ENCODE data around the gene SLC38A1. TPM values are rescaled to one million over a fixed set of nuclear protein-coding genes. Genes with fewer than 3 reads are reported as not detected.

SLC38A1 gene
- total RNA-seq, 1 donor from 2014 or later = 181 TPM

DNA sequence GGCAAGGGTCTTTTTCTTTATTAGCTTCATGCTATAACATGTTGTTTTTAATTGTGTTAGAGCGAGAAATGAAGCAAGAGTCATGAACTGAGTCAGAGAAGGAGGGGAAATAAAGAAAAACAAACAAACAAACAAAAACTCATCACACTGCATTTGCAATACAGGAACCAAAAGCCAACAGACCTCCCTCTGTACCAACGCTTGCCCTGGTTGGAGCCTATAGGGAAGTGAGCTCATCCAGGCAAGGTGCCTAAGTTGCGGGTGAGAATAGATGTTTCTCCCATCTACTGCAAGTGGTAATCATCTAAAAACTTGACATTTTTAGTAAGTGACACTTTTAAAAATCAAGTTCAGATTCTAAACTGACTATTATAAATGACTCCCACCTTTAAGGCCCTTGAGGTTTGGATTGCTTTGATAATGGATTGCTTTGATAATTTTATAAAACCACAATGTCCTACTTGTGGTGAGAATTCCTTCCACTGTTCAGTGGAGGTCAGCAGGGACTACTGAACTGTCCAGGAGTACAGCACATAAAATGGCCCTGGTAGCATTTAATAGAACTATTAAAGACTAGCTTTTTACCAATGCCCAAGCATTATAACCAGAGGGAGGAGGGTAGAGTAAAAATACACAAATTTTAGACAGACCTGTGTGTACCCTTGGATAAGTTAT, 31.3 kb downstream of the SLC38A1 start:
- peaks cover 37% of the 10 kb centered on the region for H3K4me1 Mint-ChIP-seq
- no peak overlapping the region for H3K4me3 Mint-ChIP-seq
- H3K9me3 Mint-ChIP-seq = peaks cover 5% of the 10 kb centered on the region
- no peak for DNase-seq
- H3K27ac Mint-ChIP-seq = no peak overlapping the region
- H3K36me3 Mint-ChIP-seq (ENCODE audit: low read depth) = peaks cover 82% of the 10 kb centered on the region
- intact Hi-C loops (cut with micrococcal nuclease) = no loop called here
- H3K27me3 Mint-ChIP-seq = no peaks in the 10 kb centered on the region

DNA sequence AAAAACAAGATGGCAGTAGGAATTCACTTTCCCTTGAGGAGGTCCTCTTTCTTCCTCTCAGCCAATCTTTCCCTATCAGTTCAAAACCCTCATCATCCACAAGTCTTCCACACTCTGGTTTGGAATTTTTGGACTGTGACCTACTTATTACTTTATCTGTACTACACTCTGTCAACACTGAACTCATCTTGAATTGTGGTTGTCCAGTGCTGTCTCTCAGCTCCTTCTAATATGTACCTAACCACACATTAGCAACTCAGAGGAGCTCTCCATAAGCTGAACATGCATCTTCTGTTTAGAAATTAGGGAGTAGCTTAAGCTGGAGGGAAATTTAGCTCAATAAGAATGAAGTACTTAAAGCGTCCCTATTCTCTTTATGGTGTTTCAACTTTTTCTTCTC, 34.8 kb downstream of the SLC38A1 start:
- Mint-ChIP-seq H3K9me3 (peaks cover 5% of the 10 kb centered on the region), H3K4me1 (peaks cover 47% of the 10 kb centered on the region), H3K27me3 (no peaks in the 10 kb centered on the region), H3K36me3 (ENCODE audit: low read depth) (peaks cover 76% of the 10 kb centered on the region), H3K4me3 (no peak overlapping the region), H3K27ac (no peak overlapping the region)
- no peak for DNase-seq
- intact Hi-C loops (cut with micrococcal nuclease) = no loop called here

DNA sequence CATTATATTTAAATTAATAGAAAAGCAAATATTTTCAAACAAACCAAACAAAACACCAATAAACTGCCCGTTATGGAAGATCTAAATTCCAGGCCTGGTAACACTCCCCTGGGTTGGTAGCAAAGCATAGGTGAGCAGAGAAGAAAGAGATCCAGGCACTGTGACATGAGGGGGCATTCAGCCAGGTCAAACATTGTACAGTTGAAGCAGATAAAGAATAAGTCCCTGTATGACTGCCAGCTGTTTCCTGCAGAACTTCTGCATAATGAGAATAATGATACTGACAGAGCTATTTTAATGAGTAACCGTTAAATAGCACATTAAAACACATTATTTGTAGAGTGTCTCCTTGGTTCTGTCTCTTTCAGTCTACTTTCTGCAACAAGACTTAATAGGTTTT, 35.4 kb downstream of the SLC38A1 start:
- intact Hi-C loops (cut with micrococcal nuclease) = no loop called here
- Mint-ChIP-seq H3K4me3 (no peak overlapping the region), H3K36me3 (ENCODE audit: low read depth) (peaks cover 76% of the 10 kb centered on the region), H3K27ac (no peak overlapping the region), H3K9me3 (peaks cover 5% of the 10 kb centered on the region), H3K4me1 (peaks cover 46% of the 10 kb centered on the region), H3K27me3 (no peaks in the 10 kb centered on the region)
- DNase-seq = no peak

DNA sequence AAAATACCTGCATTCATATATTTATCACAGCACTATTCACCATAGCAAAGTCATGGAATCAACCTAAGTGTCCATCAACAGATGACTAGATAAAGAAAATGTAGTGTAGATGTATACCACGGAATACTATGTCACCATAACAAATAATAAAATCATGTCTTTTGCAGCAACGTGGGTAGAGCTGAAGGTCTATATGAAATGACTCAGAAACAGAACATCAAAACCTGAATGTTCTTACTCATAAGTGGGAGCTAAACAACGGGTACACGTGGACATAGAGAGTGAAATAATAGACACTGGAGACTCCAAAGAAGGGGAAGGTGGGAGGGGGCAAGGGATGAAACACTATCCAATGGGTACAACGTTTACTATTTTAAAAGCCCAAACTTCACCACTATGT, 37.9 kb downstream of the SLC38A1 start:
- Mint-ChIP-seq H3K4me1 (peaks cover 42% of the 10 kb centered on the region), H3K9me3 (peaks cover 5% of the 10 kb centered on the region), H3K27ac (no peak overlapping the region), H3K4me3 (no peak overlapping the region), H3K36me3 (ENCODE audit: low read depth) (peaks cover 75% of the 10 kb centered on the region), H3K27me3 (no peaks in the 10 kb centered on the region)
- no peak for DNase-seq
- intact Hi-C loops (cut with micrococcal nuclease) = loop anchor here (1.0 to 2.0 kb wide), 2 partner anchors 11 to 14 kb away; no protein-coding TSS in a partner anchor

DNA sequence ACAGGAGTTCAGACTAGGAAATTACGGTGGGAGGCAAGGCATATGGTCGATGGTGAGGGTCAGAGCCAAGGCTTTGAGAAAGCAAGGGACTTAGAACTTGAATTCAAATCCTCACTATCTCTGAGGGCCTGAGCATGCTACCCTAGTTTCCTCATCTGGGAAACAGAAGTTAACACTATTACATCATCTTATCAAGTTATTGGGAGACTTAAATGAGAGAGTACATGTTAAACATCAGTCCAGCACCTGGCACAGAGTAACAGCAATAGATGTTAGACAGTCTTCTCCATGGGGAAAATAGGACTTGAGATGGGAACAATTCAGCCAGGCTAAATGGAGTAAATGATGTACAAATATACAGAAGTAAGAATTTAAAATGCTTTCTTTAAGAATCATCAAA, 38.5 kb downstream of the SLC38A1 start:
- intact Hi-C loops (cut with micrococcal nuclease) = loop anchor here (2.0 kb wide), 1 partner anchor 14 kb away; no protein-coding TSS in a partner anchor
- peaks cover 5% of the 10 kb centered on the region for H3K9me3 Mint-ChIP-seq
- no peak overlapping the region for H3K4me3 Mint-ChIP-seq
- no peaks in the 10 kb centered on the region for H3K27me3 Mint-ChIP-seq
- peak overlapping the region; percentile 74 for H3K27ac Mint-ChIP-seq
- H3K4me1 Mint-ChIP-seq = peaks cover 40% of the 10 kb centered on the region
- no peak for DNase-seq
- H3K36me3 Mint-ChIP-seq (ENCODE audit: low read depth) = peaks cover 72% of the 10 kb centered on the region

DNA sequence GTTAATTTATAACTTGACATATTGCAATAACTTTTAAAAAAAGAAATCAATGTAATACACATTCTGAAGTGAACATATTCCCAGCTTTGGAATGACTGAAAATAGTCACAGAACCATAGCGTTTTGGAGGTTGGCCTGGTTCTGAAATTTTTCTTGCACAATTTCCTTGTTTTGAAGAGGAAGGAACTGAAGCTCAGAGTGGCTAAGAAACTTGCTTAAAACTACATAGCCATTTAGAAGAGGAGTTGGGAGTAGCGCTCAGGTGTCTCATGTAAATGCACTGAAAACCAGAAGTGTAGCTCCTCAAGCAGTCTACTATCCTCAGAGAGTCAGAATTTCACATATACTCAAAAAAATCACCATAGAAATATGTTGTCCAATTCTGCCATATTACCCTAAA, 41.2 kb downstream of the SLC38A1 start:
- Mint-ChIP-seq H3K9me3 (no peaks in the 10 kb centered on the region), H3K4me3 (no peak overlapping the region), H3K27ac (peak overlapping the region; percentile 11), H3K4me1 (peaks cover 52% of the 10 kb centered on the region), H3K36me3 (ENCODE audit: low read depth) (peaks cover 78% of the 10 kb centered on the region), H3K27me3 (no peaks in the 10 kb centered on the region)
- intact Hi-C loops (cut with micrococcal nuclease) = no loop called here
- DNase-seq = no peak

DNA sequence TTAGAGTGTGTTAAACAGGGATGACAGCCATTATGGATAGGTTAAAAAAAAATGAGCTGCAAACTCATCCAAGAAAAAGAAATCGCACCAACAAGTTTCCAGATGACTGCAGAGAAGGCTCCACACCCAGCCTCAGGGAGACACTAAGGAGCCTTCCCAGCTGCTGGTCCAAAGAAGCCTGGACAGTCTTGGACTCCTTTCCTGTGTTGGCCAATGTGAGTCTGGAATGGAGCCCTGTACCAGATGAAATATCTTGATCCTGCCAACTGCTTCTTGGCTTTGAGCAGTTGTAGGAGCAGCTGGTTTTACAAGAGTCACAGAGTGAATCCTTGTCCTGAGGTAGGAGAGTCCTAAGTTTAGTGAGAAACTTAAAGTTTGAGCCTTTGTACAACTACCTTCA, 44.5 kb downstream of the SLC38A1 start:
- H3K4me3 Mint-ChIP-seq = no peak overlapping the region
- no peak overlapping the region for H3K27ac Mint-ChIP-seq
- no peaks in the 10 kb centered on the region for H3K27me3 Mint-ChIP-seq
- intact Hi-C loops (cut with micrococcal nuclease) = no loop called here
- DNase-seq = no peak
- H3K9me3 Mint-ChIP-seq = no peaks in the 10 kb centered on the region
- H3K36me3 Mint-ChIP-seq (ENCODE audit: low read depth) = peaks cover 80% of the 10 kb centered on the region
- peaks cover 69% of the 10 kb centered on the region for H3K4me1 Mint-ChIP-seq

DNA sequence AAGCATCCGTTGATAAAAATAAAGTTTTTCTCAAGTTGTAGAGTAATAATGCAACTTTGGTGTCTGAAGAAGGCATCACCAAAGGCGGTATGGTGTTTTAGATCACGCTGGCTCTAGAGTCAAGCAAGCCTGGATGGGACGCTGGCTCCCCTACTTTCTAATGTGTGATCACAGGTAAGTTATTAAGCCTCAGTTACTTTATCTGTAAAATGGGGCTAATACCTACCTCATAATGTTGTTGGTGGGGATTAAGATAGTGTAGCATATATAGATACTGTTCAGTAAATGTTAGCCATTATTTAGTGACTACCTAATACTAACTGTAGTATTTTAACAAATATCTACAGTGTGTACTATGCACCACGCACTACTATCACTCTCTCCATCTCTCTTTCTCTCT, 45.8 kb downstream of the SLC38A1 start:
- peak overlapping the region; percentile 62 for H3K4me3 Mint-ChIP-seq
- intact Hi-C loops (cut with micrococcal nuclease) = no loop called here
- DNase-seq = no peak
- peaks cover 82% of the 10 kb centered on the region for H3K36me3 Mint-ChIP-seq (ENCODE audit: low read depth)
- H3K4me1 Mint-ChIP-seq = peaks cover 77% of the 10 kb centered on the region
- H3K27me3 Mint-ChIP-seq = no peaks in the 10 kb centered on the region
- peak overlapping the region; percentile 64 for H3K27ac Mint-ChIP-seq
- no peaks in the 10 kb centered on the region for H3K9me3 Mint-ChIP-seq

DNA sequence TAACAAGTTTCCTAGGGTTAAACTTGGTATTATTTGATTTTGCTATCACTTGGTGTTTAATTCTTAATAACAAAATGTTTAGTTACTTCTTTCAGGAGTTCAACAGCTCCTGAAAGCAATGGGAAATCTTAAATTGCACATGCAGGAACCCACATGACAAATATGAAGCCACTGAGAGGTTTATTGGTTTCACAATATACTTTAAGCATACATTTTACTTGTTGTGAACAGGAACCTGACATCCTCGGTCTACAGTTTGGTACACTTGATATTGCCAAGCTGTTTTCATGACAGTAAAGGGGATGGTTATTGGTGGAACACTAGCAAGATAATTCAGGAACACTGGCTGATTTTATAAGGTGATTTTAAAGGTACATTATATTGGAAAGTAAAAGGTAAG, 46.2 kb downstream of the SLC38A1 start:
- DNase-seq = no peak
- Mint-ChIP-seq H3K27ac (peak overlapping the region; percentile 64), H3K9me3 (no peaks in the 10 kb centered on the region), H3K4me3 (peak overlapping the region; percentile 62), H3K27me3 (no peaks in the 10 kb centered on the region), H3K4me1 (peaks cover 77% of the 10 kb centered on the region), H3K36me3 (ENCODE audit: low read depth) (peaks cover 80% of the 10 kb centered on the region)
- intact Hi-C loops (cut with micrococcal nuclease) = no loop called here

DNA sequence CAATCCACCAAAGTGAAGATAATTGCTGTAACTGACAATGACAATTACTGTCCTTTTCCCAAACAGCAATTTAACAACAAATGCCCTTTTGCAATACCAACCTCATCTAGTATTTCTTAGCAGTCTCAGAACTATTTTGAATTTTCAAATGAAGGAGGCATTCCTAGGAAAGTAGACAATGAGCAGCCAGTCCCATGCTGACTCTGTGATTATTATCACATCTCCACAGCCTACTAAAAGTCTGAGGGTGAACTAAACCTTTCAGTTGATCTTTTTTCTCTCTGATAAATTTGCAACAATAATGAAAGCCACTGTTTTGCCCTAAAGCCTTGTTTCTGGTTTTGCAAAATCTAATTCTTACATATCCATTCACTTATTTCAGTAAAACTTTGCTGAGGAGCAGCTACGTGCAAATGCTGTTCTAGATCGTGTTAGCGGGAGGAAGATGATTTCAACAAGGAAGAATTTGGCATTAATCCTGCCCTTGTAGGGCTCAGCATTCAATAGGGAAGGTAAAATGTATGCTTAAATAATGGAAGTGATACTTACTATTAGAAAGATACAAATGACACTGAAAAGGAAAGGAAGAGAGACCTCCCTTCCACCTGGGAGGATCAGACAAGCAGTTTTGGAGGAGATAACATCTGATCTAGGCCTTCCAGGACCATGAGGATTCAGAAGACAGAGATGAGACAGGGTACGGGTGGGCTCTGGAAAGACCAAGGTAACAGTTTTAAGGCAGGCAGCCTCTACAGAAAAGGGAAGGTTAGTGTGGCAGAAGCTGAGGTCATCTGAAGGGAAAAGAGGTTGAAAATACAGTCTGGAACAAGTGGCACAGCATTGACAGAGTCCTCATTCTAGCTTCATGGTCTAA, 47.4 kb downstream of the SLC38A1 start:
- H3K9me3 Mint-ChIP-seq = no peaks in the 10 kb centered on the region
- DNase-seq = peak; percentile 65
- peaks cover 72% of the 10 kb centered on the region for H3K36me3 Mint-ChIP-seq (ENCODE audit: low read depth)
- H3K27me3 Mint-ChIP-seq = no peaks in the 10 kb centered on the region
- peak overlapping the region; percentile 98 for H3K27ac Mint-ChIP-seq
- H3K4me1 Mint-ChIP-seq = peaks cover 81% of the 10 kb centered on the region
- intact Hi-C loops (cut with micrococcal nuclease) = no loop called here
- H3K4me3 Mint-ChIP-seq = peak overlapping the region; percentile 27

DNA sequence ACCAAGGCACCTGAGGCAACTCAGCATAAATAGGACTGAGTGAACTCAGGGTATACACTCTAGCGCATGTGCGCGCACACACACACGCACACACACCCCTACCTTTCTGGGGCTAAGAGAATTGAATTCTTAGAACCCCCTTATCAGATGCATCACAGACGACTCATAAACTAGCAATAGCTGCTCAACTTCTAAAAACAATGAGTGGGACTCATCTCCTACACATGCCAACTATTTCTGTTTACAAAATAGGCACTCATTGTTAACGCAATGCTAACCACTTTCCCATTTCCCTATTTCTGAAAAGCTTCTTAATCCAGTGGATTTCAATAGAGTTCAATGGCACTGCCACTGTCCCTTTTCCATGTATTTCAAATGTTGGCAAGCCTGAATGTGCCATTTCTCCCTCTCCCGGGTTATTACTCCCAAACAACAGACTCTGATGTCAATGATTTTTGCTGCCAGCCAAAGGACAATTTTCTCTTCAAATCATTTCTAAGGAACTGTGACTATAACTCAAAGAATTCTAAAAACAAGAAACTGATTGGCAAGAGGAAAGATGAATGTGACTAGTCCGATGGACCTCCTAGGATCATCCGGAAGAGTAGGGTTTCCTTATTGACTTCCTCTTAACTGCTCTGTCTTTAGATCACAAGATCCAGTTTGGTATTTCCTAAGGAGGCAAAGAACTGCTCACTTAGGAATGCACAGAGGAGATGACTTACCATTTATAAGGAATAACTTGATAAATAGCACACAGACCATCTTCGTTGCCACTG, 48.8 kb downstream of the SLC38A1 start:
- peak; percentile 93 for DNase-seq
- Mint-ChIP-seq H3K27ac (peak overlapping the region; percentile 98), H3K36me3 (ENCODE audit: low read depth) (peaks cover 69% of the 10 kb centered on the region), H3K4me3 (peak overlapping the region; percentile 79), H3K4me1 (peaks cover 88% of the 10 kb centered on the region), H3K9me3 (no peaks in the 10 kb centered on the region), H3K27me3 (no peaks in the 10 kb centered on the region)
- intact Hi-C loops (cut with micrococcal nuclease) = loop anchor here (1.0 to 10.0 kb wide), 8 partner anchors 11 to 1667 kb away; partner anchors contain the start of gene HDAC7

DNA sequence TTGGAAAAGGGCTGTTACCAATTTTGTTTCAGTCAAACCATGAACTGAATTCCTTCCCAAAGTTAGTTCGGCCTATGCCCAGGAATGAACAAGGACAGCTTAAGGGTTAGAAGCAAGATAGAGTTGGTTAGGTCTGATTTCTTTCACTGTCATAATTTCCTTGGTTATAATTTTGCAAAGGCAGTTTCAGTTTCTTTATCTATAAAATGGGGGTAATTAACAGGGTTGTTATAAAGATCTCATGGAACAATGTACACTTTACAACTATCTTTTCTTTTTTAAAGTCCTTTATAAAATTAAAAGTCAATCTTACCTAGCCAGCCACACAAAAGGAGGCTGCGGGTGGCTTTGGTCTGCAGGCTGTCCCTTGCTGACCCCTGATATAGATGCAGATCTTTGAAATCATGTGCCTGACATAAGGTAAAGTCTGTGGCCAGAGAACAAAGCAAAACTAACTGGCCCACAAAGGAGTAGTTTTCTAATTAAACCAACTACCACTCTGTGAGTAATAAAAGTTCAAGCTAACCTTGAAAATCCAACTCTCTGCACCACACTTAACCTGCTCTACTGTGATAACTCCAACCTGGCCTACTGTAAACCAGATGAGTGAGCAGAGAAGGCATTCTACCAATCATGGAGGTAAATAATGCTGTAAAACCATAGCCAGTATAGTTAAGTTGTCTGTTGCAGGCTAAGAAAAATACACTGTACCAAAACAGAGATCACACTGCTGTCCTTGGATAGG, 49.5 kb downstream of the SLC38A1 start:
- peaks cover 88% of the 10 kb centered on the region for H3K4me1 Mint-ChIP-seq
- peaks cover 65% of the 10 kb centered on the region for H3K36me3 Mint-ChIP-seq (ENCODE audit: low read depth)
- H3K4me3 Mint-ChIP-seq = peak overlapping the region; percentile 79
- no peaks in the 10 kb centered on the region for H3K9me3 Mint-ChIP-seq
- H3K27ac Mint-ChIP-seq = peak overlapping the region; percentile 98
- DNase-seq = peak; percentile 72
- H3K27me3 Mint-ChIP-seq = no peaks in the 10 kb centered on the region
- intact Hi-C loops (cut with micrococcal nuclease) = loop anchor here (2.0 to 10.0 kb wide), 7 partner anchors 238 to 1668 kb away; partner anchors contain the start of gene HDAC7
